Measurements from ENCODE around the gene SPEF1. TPM values are rescaled to one million over a fixed set of nuclear protein-coding genes. Genes with fewer than 3 reads are reported as not detected.

The SPEF1 gene
- total and polyA plus RNA-seq, 2 of the 13 experiments (the other 11 are each of a cell fraction or from before 2014, with no cell fraction given), result 0.11 to 0.27 TPM

DNA sequence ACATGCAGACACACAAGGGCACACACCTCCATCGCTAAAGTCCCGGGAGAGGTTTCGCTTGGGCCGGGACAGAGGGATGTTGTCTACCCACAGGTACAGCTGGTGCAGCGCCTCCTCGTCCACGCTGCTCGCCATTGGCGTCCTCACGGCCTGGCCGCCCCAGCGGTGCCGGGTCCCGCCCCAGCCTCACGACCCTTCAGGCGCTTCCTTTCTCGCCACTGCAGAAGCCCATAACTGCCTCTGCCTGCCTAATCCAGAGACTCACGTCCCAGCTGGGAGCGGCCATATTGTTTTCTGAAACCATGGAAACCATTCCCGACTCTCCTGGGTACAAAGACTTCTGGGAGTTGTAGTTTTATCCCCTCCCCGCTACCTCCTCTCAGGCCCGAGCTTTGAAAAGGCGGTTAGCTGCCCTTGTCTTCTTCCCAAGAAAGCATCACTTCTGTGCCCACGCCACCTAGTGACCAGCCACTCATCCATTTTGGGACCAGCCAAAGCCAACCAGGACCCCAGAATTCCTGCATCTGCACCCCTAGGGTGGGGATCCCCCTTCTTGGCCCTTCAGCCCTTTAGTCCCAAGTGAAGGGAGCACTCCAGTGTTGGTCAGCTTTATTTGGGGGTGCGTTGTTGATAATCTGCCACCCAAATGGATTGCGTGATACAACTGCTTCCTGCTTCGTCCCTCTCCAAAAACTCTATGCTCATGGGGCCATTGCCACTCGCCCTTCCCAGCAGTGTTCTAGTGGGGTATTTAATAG is at the start of gene SPEF1 (continued):
- TF ChIP-seq, protein P1, sequence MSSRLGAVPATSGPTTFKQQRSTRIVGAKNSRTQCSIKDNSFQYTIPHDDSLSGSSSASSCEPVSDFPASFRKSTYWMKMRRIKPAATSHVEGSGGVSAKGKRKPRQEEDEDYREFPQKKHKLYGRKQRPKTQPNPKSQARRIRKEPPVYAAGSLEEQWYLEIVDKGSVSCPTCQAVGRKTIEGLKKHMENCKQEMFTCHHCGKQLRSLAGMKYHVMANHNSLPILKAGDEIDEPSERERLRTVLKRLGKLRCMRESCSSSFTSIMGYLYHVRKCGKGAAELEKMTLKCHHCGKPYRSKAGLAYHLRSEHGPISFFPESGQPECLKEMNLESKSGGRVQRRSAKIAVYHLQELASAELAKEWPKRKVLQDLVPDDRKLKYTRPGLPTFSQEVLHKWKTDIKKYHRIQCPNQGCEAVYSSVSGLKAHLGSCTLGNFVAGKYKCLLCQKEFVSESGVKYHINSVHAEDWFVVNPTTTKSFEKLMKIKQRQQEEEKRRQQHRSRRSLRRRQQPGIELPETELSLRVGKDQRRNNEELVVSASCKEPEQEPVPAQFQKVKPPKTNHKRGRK (CRISPR knock-in tag; IDR thresholded peaks at IDR 0.05), result no peak
- TF ChIP-seq, protein P2, sequence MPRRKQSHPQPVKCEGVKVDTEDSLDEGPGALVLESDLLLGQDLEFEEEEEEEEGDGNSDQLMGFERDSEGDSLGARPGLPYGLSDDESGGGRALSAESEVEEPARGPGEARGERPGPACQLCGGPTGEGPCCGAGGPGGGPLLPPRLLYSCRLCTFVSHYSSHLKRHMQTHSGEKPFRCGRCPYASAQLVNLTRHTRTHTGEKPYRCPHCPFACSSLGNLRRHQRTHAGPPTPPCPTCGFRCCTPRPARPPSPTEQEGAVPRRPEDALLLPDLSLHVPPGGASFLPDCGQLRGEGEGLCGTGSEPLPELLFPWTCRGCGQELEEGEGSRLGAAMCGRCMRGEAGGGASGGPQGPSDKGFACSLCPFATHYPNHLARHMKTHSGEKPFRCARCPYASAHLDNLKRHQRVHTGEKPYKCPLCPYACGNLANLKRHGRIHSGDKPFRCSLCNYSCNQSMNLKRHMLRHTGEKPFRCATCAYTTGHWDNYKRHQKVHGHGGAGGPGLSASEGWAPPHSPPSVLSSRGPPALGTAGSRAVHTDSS (CRISPR knock-in tag; conservative IDR thresholded peaks at IDR 0.05), result no peak
- TF ChIP-seq ZKSCAN5 (CRISPR knock-in tag; IDR thresholded peaks at IDR 0.05) (no peak), CBX1 (IDR thresholded peaks at IDR 0.05; ENCODE audit: low read depth) (no peak), PTBP1 (IDR thresholded peaks at IDR 0.05; ENCODE audit: low read depth, low read length, poor library complexity, severe bottlenecking) (no peak), SIX1 (CRISPR knock-in tag; IDR thresholded peaks at IDR 0.05; ENCODE audit: borderline replicate concordance) (no peak), ZSCAN21 (CRISPR knock-in tag; IDR thresholded peaks at IDR 0.05; ENCODE audit: borderline replicate concordance) (peak; percentile 72; the same call in 1 of the 2 replicates), NFKB2 (CRISPR knock-in tag; IDR thresholded peaks at IDR 0.05; ENCODE audit: borderline replicate concordance) (peak; percentile 63; the same call in 1 of the 2 replicates), SYNCRIP (IDR thresholded peaks at IDR 0.05; ENCODE audit: insufficient read depth, low read depth, low read length) (no peak), REPIN1 (CRISPR knock-in tag; IDR thresholded peaks at IDR 0.05; ENCODE audit: borderline replicate concordance, low read depth) (peak; percentile 68; the same call in 1 of the 2 replicates), STAG1 (CRISPR knock-in tag; IDR thresholded peaks at IDR 0.05) (peak; percentile 66)
- TF ChIP-seq, protein P3, sequence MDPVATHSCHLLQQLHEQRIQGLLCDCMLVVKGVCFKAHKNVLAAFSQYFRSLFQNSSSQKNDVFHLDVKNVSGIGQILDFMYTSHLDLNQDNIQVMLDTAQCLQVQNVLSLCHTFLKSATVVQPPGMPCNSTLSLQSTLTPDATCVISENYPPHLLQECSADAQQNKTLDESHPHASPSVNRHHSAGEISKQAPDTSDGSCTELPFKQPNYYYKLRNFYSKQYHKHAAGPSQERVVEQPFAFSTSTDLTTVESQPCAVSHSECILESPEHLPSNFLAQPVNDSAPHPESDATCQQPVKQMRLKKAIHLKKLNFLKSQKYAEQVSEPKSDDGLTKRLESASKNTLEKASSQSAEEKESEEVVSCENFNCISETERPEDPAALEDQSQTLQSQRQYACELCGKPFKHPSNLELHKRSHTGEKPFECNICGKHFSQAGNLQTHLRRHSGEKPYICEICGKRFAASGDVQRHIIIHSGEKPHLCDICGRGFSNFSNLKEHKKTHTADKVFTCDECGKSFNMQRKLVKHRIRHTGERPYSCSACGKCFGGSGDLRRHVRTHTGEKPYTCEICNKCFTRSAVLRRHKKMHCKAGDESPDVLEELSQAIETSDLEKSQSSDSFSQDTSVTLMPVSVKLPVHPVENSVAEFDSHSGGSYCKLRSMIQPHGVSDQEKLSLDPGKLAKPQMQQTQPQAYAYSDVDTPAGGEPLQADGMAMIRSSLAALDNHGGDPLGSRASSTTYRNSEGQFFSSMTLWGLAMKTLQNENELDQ (CRISPR knock-in tag; IDR thresholded peaks at IDR 0.05; ENCODE audit: borderline replicate concordance), result 0 out of 2 replicates have a peak, but pooled peaks have one; percentile 43
- TF ChIP-seq, protein P4, sequence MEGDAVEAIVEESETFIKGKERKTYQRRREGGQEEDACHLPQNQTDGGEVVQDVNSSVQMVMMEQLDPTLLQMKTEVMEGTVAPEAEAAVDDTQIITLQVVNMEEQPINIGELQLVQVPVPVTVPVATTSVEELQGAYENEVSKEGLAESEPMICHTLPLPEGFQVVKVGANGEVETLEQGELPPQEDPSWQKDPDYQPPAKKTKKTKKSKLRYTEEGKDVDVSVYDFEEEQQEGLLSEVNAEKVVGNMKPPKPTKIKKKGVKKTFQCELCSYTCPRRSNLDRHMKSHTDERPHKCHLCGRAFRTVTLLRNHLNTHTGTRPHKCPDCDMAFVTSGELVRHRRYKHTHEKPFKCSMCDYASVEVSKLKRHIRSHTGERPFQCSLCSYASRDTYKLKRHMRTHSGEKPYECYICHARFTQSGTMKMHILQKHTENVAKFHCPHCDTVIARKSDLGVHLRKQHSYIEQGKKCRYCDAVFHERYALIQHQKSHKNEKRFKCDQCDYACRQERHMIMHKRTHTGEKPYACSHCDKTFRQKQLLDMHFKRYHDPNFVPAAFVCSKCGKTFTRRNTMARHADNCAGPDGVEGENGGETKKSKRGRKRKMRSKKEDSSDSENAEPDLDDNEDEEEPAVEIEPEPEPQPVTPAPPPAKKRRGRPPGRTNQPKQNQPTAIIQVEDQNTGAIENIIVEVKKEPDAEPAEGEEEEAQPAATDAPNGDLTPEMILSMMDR (CRISPR knock-in tag; IDR thresholded peaks at IDR 0.05), result peak; percentile 79
- TF ChIP-seq, protein P5, sequence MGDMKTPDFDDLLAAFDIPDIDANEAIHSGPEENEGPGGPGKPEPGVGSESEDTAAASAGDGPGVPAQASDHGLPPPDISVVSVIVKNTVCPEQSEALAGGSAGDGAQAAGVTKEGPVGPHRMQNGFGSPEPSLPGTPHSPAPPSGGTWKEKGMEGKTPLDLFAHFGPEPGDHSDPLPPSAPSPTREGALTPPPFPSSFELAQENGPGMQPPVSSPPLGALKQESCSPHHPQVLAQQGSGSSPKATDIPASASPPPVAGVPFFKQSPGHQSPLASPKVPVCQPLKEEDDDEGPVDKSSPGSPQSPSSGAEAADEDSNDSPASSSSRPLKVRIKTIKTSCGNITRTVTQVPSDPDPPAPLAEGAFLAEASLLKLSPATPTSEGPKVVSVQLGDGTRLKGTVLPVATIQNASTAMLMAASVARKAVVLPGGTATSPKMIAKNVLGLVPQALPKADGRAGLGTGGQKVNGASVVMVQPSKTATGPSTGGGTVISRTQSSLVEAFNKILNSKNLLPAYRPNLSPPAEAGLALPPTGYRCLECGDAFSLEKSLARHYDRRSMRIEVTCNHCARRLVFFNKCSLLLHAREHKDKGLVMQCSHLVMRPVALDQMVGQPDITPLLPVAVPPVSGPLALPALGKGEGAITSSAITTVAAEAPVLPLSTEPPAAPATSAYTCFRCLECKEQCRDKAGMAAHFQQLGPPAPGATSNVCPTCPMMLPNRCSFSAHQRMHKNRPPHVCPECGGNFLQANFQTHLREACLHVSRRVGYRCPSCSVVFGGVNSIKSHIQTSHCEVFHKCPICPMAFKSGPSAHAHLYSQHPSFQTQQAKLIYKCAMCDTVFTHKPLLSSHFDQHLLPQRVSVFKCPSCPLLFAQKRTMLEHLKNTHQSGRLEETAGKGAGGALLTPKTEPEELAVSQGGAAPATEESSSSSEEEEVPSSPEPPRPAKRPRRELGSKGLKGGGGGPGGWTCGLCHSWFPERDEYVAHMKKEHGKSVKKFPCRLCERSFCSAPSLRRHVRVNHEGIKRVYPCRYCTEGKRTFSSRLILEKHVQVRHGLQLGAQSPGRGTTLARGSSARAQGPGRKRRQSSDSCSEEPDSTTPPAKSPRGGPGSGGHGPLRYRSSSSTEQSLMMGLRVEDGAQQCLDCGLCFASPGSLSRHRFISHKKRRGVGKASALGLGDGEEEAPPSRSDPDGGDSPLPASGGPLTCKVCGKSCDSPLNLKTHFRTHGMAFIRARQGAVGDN (CRISPR knock-in tag; IDR thresholded peaks at IDR 0.05), result peak; percentile 66
- TF ChIP-seq, protein P6, sequence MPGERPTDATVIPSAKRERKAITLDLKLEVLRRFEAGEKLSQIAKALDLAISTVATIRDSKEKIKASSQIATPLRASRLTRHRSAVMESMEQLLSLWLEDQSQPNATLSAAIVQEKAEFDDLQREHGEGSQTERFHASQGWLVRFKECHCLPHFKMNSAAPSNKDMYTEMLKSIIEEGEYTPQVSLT (CRISPR knock-in tag; IDR thresholded peaks at IDR 0.05; ENCODE audit: borderline replicate concordance, low read depth), result no peak
